ENCODE results near the gene BLACAT1. TPM values are rescaled to one million over a fixed set of nuclear protein-coding genes. Genes with fewer than 3 reads are reported as not detected.

The BLACAT1 gene
- total and polyA plus RNA-seq, 2 of the 13 experiments (the other 11 are each of a cell fraction or from before 2014, with no cell fraction given) = 1.2 to 2.8 TPM

DNA sequence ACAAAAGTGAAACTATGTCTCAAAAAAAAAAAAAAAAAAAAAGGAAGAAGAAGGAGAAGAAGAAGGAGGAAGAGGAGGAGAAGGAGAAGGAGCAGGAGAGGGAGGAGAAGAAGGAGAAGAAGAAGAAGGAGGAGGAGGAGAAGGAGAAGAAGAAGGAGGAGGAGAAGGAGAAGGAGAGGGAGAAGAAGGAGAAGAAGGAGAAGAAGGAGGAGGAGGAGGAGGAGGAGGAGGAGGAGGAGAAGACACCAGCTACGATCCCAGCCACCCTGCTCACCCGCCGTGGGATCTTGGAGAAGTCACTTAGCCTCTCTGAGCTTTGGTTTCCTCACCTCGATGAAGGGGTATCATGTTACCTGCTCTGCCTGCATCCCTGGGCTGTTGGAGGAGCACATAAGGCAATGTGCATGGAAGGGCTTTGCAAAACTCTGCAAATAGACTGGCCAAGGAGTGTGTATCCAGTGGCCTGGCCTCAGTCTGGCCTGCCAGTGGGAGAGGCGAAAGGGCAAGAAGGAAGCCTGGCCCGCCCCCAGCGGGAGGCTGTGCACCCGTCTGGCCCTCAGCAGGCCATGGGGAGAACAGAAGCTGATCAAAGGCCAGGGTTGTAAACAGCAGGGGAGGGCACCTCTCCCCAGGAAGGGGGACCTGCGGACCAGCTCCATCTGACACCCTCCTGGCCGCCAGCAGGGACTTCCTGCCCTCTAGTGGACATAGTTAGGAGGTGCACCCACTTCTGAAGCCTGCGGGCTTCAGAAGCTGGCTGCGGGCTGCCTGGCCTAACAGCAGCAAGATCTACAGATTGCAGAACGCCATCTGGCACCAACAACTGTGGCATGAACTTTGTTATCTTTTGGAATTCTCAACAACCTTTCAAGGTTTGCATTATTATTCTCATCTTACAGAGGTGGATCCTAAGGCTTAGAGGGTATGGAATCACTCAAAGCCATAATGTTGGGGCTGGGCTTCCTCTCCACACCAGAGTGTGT is 29.4 kb upstream of the BLACAT1 start (continued):
- TF ChIP-seq, protein P1, sequence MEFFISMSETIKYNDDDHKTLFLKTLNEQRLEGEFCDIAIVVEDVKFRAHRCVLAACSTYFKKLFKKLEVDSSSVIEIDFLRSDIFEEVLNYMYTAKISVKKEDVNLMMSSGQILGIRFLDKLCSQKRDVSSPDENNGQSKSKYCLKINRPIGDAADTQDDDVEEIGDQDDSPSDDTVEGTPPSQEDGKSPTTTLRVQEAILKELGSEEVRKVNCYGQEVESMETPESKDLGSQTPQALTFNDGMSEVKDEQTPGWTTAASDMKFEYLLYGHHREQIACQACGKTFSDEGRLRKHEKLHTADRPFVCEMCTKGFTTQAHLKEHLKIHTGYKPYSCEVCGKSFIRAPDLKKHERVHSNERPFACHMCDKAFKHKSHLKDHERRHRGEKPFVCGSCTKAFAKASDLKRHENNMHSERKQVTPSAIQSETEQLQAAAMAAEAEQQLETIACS (CRISPR knock-in tag; IDR thresholded peaks at IDR 0.05) = no peak
- TF ChIP-seq POLR2A (IDR thresholded peaks at IDR 0.05; ENCODE audit: insufficient read depth in 1 of 2, low read depth in 2 of 2, low read length in 2 of 2) = no peak
- no peak for TF ChIP-seq SIN3A (IDR thresholded peaks at IDR 0.05; ENCODE audit: borderline replicate concordance, low read depth, low read length)
- no peak for TF ChIP-seq ZNF550 (CRISPR knock-in tag; IDR thresholded peaks at IDR 0.05; ENCODE audit: borderline replicate concordance)
- TF ChIP-seq ZBTB26 (CRISPR knock-in tag; IDR thresholded peaks at IDR 0.05; ENCODE audit: borderline replicate concordance) = 0 out of 2 replicates have a peak, but pooled peaks have one; percentile 33
- no peak for TF ChIP-seq AHR (CRISPR knock-in tag; IDR thresholded peaks at IDR 0.05)
- no peak for TF ChIP-seq PRPF4 (IDR thresholded peaks at IDR 0.05; ENCODE audit: low read depth, low read length, poor library complexity, severe bottlenecking)
- TF ChIP-seq ZNF839 (CRISPR knock-in tag; IDR thresholded peaks at IDR 0.05; ENCODE audit: borderline replicate concordance) = no peak; the same call in 1 of the 2 replicates
- TF ChIP-seq NFE2L2 (IDR thresholded peaks at IDR 0.05; ENCODE audit: low read length) = no peak
- TF ChIP-seq PITX1 (CRISPR knock-in tag; IDR thresholded peaks at IDR 0.05) = no peak
- no peak for TF ChIP-seq ZBTB8A (CRISPR knock-in tag; IDR thresholded peaks at IDR 0.05; ENCODE audit: borderline replicate concordance, low read depth)
- TF ChIP-seq ARNTL (CRISPR knock-in tag; IDR thresholded peaks at IDR 0.05) = 0 out of 2 replicates have a peak, but pooled peaks have one; percentile 25
- TF ChIP-seq ZNF703 (CRISPR knock-in tag; IDR thresholded peaks at IDR 0.05; ENCODE audit: borderline replicate concordance) = no peak
- no peak for TF ChIP-seq BATF2 (CRISPR knock-in tag; IDR thresholded peaks at IDR 0.05)
- TF ChIP-seq SP1 (IDR thresholded peaks at IDR 0.05) = no peak
- no peak for TF ChIP-seq SP1 (CRISPR knock-in tag; IDR thresholded peaks at IDR 0.05)
- 0 out of 2 replicates have a peak, but pooled peaks have one; percentile 35 for TF ChIP-seq MEF2D (CRISPR knock-in tag; IDR thresholded peaks at IDR 0.05)
- peak; percentile 72; the same call in 1 of the 2 replicates for TF ChIP-seq ZNF761 (CRISPR knock-in tag; conservative IDR thresholded peaks at IDR 0.05)
- TF ChIP-seq MEIS2 (CRISPR knock-in tag; IDR thresholded peaks at IDR 0.05) = 0 out of 2 replicates have a peak, but pooled peaks have one; percentile 44
- TF ChIP-seq, protein P2, sequence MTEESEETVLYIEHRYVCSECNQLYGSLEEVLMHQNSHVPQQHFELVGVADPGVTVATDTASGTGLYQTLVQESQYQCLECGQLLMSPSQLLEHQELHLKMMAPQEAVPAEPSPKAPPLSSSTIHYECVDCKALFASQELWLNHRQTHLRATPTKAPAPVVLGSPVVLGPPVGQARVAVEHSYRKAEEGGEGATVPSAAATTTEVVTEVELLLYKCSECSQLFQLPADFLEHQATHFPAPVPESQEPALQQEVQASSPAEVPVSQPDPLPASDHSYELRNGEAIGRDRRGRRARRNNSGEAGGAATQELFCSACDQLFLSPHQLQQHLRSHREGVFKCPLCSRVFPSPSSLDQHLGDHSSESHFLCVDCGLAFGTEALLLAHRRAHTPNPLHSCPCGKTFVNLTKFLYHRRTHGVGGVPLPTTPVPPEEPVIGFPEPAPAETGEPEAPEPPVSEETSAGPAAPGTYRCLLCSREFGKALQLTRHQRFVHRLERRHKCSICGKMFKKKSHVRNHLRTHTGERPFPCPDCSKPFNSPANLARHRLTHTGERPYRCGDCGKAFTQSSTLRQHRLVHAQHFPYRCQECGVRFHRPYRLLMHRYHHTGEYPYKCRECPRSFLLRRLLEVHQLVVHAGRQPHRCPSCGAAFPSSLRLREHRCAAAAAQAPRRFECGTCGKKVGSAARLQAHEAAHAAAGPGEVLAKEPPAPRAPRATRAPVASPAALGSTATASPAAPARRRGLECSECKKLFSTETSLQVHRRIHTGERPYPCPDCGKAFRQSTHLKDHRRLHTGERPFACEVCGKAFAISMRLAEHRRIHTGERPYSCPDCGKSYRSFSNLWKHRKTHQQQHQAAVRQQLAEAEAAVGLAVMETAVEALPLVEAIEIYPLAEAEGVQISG (CRISPR knock-in tag; IDR thresholded peaks at IDR 0.05) = peak; percentile 68
- no peak for TF ChIP-seq MED8 (CRISPR knock-in tag; IDR thresholded peaks at IDR 0.05; ENCODE audit: insufficient replicate concordance)
- peak; percentile 87; the same call in 1 of the 2 replicates for TF ChIP-seq FOXK1 (CRISPR knock-in tag; IDR thresholded peaks at IDR 0.05; ENCODE audit: borderline replicate concordance, low read depth)
- no peak for TF ChIP-seq SMARCE1 (IDR thresholded peaks at IDR 0.05; ENCODE audit: borderline replicate concordance)
- peak; percentile 57 for TF ChIP-seq ZNF781 (CRISPR knock-in tag; IDR thresholded peaks at IDR 0.05; ENCODE audit: borderline replicate concordance, not compliant biosample characterization)

Measured in HepG2 (cell line).